Measurements from ENCODE around the gene PRDM16. TPM values are rescaled to one million over a fixed set of nuclear protein-coding genes. Genes with fewer than 3 reads are reported as not detected.

Gene PRDM16
- total RNA-seq, 1 experiment from 2014 or later: 22.3 TPM

DNA sequence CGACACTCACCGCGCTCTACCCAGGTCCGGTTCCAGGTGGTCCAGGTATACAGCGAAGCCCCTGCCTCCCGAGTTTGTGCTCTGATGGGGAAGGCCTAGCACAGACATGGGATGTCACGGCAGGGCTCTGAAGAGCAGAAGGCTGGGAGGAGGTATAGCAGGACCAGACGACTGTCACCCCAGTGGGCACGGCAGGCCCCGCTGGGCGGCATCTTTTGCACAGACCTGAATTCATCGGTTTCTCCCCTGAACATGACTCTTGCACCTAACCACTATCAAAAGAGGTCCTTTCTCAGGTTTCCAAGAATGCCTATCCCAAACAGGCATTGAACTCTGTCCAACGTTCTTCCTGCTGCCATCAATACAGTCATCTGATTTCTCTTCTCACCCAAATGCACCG lies 416.0 kb downstream of the PRDM16 start:
- intact Hi-C loops (cut with micrococcal nuclease; ENCODE audit: unreplicated experiment) (loop anchor here (2.0 kb wide), 1 partner anchor 130 kb away; no protein-coding TSS in a partner anchor), in situ Hi-C loops (cut with HindIII; ENCODE audit: low pct_unique_long_range_greater_than_20kb, low sequenced_read_pairs) (no loop called here)
- ChIA-PET CTCF (interaction anchor here (3.2 kb wide), 1 partner anchor 32 kb away, joined by 19 read pairs; no protein-coding TSS in a partner anchor), POLR2A (no interaction called here)
- TF ChIP-seq TCF7L2 (IDR thresholded peaks at IDR 0.05; ENCODE audit: low read depth, low read length) (no peak), POLR2AphosphoS5 (IDR thresholded peaks at IDR 0.05; ENCODE audit: low read depth, low read length) (no peak), SIN3A (IDR thresholded peaks at IDR 0.05; ENCODE audit: borderline replicate concordance, insufficient read depth, low read depth, low read length) (no peak)
- TF ChIP-seq, protein P1, sequence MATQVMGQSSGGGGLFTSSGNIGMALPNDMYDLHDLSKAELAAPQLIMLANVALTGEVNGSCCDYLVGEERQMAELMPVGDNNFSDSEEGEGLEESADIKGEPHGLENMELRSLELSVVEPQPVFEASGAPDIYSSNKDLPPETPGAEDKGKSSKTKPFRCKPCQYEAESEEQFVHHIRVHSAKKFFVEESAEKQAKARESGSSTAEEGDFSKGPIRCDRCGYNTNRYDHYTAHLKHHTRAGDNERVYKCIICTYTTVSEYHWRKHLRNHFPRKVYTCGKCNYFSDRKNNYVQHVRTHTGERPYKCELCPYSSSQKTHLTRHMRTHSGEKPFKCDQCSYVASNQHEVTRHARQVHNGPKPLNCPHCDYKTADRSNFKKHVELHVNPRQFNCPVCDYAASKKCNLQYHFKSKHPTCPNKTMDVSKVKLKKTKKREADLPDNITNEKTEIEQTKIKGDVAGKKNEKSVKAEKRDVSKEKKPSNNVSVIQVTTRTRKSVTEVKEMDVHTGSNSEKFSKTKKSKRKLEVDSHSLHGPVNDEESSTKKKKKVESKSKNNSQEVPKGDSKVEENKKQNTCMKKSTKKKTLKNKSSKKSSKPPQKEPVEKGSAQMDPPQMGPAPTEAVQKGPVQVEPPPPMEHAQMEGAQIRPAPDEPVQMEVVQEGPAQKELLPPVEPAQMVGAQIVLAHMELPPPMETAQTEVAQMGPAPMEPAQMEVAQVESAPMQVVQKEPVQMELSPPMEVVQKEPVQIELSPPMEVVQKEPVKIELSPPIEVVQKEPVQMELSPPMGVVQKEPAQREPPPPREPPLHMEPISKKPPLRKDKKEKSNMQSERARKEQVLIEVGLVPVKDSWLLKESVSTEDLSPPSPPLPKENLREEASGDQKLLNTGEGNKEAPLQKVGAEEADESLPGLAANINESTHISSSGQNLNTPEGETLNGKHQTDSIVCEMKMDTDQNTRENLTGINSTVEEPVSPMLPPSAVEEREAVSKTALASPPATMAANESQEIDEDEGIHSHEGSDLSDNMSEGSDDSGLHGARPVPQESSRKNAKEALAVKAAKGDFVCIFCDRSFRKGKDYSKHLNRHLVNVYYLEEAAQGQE (IDR thresholded peaks at IDR 0.05; ENCODE audit: insufficient read depth in 1 of 2, low read depth in 2 of 2, low read length in 1 of 2): no peak
- TF ChIP-seq, protein P2, sequence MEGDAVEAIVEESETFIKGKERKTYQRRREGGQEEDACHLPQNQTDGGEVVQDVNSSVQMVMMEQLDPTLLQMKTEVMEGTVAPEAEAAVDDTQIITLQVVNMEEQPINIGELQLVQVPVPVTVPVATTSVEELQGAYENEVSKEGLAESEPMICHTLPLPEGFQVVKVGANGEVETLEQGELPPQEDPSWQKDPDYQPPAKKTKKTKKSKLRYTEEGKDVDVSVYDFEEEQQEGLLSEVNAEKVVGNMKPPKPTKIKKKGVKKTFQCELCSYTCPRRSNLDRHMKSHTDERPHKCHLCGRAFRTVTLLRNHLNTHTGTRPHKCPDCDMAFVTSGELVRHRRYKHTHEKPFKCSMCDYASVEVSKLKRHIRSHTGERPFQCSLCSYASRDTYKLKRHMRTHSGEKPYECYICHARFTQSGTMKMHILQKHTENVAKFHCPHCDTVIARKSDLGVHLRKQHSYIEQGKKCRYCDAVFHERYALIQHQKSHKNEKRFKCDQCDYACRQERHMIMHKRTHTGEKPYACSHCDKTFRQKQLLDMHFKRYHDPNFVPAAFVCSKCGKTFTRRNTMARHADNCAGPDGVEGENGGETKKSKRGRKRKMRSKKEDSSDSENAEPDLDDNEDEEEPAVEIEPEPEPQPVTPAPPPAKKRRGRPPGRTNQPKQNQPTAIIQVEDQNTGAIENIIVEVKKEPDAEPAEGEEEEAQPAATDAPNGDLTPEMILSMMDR (IDR thresholded peaks at IDR 0.05): no peak
- DNase-seq (ENCODE audit: low read depth, low spot score) (no peak), ATAC-seq (no peak)
- H3K27me3 ChIP-seq (ENCODE audit: control insufficient read depth, insufficient read depth, low read length): no peaks in the 10 kb centered on the region
- peaks cover 14% of the 10 kb centered on the region for H3K4me1 ChIP-seq (ENCODE audit: control insufficient read depth, insufficient read depth, low read length)
- no peaks in the 10 kb centered on the region for H3K9me3 ChIP-seq (ENCODE audit: control insufficient read depth, insufficient read depth, low read depth, low read length)
- H3K4me3 ChIP-seq (ENCODE audit: low read depth in 2 of 2, low read length in 2 of 2): no peak overlapping the region
- no TSS peak for BruUV-seq (replicated peaks)
- H3K27ac ChIP-seq (ENCODE audit: low read length): no peak overlapping the region
- H3K36me3 ChIP-seq (ENCODE audit: control insufficient read depth, insufficient read depth, low read length): no peaks in the 10 kb centered on the region

Small RNAs within 50 kb of the gene (microRNA-seq; reads per million reads assigned to microRNA genes)
- gene MIR4251 (ENCODE audit: unreplicated experiment): not detected

Other genes starting within 250 kb of the PRDM16 start
- not detected for gene ACTRT2, start 47.7 kb upstream of the PRDM16 start, total RNA-seq (2021; ENCODE audit: unreplicated experiment)